Ovary (tissue), 9 donors: Measurements from ENCODE around the gene PFKFB1. TPM values are rescaled to one million over a fixed set of nuclear protein-coding genes. Genes with fewer than 3 reads are reported as not detected.

Source experiments
- DNase-seq, 5 donors: peaks; one replicate each; pipeline ENCODE4 v3.0.0-alpha.2; 2019 to 2020
- H3K27ac ChIP-seq, 2 donors: fragments of 200-600 bp; one replicate each; pipeline versions ENCODE4 v1.5.1 to v1.8.0; 2019 to 2022
- H3K27me3 ChIP-seq: fragments of 200-600 bp; one replicate; pipeline ENCODE4 v1.8.0; 2022
- H3K36me3 ChIP-seq: fragments of 200-600 bp; sonication (generic); one replicate; pipeline ENCODE4 v1.5.1; 2019
- H3K4me1 ChIP-seq: one replicate; pipeline ENCODE4 v1.8.1; 2013; ENCODE audit warnings: mild to moderate bottlenecking, moderate library complexity; ENCODE audit not compliant: insufficient read depth
- H3K4me3 ChIP-seq: fragments of 200-600 bp; sonication (generic); one replicate; pipeline ENCODE4 v1.5.1; 2017
- H3K9me3 ChIP-seq, 2 donors: fragments of 200-600 bp in 1 of 2; sonication (generic) in 1 of 2; one replicate each; pipeline versions ENCODE4 v1.5.1 to v1.8.1; 2013 to 2019; ENCODE audit warnings: mild to moderate bottlenecking in 1 of 2, moderate library complexity in 1 of 2
- EP300 ChIP-seq: sonication (generic); formaldehyde crosslinking; IDR thresholded peaks from one replicate; pipeline ENCODE4 v1.6.1; 2017; ENCODE audit warnings: antibody characterized with exemption
- POLR2A ChIP-seq: fragments of 450-650 bp; IDR thresholded peaks from one replicate; pipeline ENCODE4 v1.6.1; 2017; ENCODE audit warnings: antibody characterized with exemption, mild to moderate bottlenecking, moderate library complexity
- WGBS, 3 donors: extraction: QIAGEN DNeasy Blood & Tissue Kit in 1 of 3; methylation state at CpG; one replicate each; pipeline versions ENCODE4 v1.1.5 to v1.1.7; 2013 to 2017; 5-methylcytosine and 5-hydroxymethylcytosine counted together
- intact Hi-C, 4 donors: fragments of 100-400 bp; cut with DNase I; formaldehyde crosslinking; loops; one replicate each; pipeline versions ENCODE4 v1.11.0 to v1.15.1; 2022 to 2023
- polyA plus RNA-seq, 2 donors: library from polyadenylated mRNA; stranded (reverse); fragments of 200-250 nt in 1 of 2; fragments of 350-450 nt in 1 of 2; fragmentation: Illumina TruSeq in 1 of 2; extraction: RNeasy Lipid Tissue Mini Kit (QIAGEN cat#74804) in 1 of 2; gene quantifications; one replicate each; pipeline ENCODE4 v1.2.3, GENCODE V29; 2013 to 2014
- total RNA-seq, 7 donors: library from RNA; depleted of rRNA in 2 of 7; stranded (reverse); fragments of >200 nt in 2 of 7; fragmentation: NEBNext Ultra II Directional in 3 of 7; extraction: Animal tissue kit (Norgen Biotek cat#: 25700) in 3 of 7; gene quantifications; one replicate each; pipeline versions ENCODE4 v1.1.0 to v1.2.4, GENCODE V29; 2016 to 2023
- TF ChIP-seq, protein P1 (sequence below), 3 donors: fragments of 450-650 bp in 2 of 3; fragments of 200-600 bp in 1 of 3; IDR thresholded peaks; one replicate each; pipeline versions ENCODE4 v1.5.1 to v1.8.0; 2016 to 2022; ENCODE audit warnings: antibody characterized with exemption in 3 of 3, mild to moderate bottlenecking in 1 of 3
- donor health status: DM: no; HTN: no; CAD: no; lungs with moderate emphysema.
- donor health status: DM: no; HTN: no; CAD: no.
- donor health status: Bipolar disorder and iron deficiency.
- donor health status: DM: yes; HTN: yes; CAD: no.
- donor health status: DM: no; HTN: no; CAD: no.
- donor health status: DM: yes; HTN: yes; CAD: no.

The PFKFB1 gene
- total and polyA plus RNA-seq, 9 donors: 0.07 to 0.25 (median 0.23) TPM; not detected in 6

DNA sequence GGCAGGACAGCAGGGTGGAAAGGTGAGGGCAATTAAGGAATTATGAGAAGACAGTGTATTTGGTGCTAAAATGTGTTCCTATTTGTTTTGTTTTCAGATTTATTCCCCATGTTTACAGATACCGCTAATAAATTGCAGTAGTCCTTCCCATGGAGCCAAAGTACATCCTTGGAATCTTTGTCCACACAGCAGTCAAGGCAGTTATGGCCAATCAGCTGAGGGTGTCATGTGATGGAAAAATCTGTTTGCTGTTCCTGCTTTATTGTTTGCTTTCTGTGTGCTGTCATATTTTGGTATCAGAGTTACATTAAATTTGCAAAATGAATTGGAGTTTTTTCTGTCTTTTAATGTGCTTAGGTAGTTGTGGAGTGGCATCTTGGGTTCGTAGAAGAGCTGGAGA lies 62.9 kb downstream of the PFKFB1 start:
- Histone ChIP-seq H3K4me3 (no peak overlapping the region), H3K27me3 (no peaks in the 10 kb centered on the region), H3K27ac (no peak overlapping the region), H3K36me3 (no peaks in the 10 kb centered on the region), H3K9me3 (no peaks in the 10 kb centered on the region), H3K4me1 (no peaks in the 10 kb centered on the region)
- DNase-seq: no peak
- intact Hi-C loops: no loop called here
- TF ChIP-seq EP300 (no peak), POLR2A (no peak)
- TF ChIP-seq, protein P1, sequence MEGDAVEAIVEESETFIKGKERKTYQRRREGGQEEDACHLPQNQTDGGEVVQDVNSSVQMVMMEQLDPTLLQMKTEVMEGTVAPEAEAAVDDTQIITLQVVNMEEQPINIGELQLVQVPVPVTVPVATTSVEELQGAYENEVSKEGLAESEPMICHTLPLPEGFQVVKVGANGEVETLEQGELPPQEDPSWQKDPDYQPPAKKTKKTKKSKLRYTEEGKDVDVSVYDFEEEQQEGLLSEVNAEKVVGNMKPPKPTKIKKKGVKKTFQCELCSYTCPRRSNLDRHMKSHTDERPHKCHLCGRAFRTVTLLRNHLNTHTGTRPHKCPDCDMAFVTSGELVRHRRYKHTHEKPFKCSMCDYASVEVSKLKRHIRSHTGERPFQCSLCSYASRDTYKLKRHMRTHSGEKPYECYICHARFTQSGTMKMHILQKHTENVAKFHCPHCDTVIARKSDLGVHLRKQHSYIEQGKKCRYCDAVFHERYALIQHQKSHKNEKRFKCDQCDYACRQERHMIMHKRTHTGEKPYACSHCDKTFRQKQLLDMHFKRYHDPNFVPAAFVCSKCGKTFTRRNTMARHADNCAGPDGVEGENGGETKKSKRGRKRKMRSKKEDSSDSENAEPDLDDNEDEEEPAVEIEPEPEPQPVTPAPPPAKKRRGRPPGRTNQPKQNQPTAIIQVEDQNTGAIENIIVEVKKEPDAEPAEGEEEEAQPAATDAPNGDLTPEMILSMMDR (IDR thresholded peaks at IDR 0.05): no peak
- WGBS, 3 donors: 50 to 66% (median 60%) methylated on average over 2 of the region's 2 CpGs

DNA sequence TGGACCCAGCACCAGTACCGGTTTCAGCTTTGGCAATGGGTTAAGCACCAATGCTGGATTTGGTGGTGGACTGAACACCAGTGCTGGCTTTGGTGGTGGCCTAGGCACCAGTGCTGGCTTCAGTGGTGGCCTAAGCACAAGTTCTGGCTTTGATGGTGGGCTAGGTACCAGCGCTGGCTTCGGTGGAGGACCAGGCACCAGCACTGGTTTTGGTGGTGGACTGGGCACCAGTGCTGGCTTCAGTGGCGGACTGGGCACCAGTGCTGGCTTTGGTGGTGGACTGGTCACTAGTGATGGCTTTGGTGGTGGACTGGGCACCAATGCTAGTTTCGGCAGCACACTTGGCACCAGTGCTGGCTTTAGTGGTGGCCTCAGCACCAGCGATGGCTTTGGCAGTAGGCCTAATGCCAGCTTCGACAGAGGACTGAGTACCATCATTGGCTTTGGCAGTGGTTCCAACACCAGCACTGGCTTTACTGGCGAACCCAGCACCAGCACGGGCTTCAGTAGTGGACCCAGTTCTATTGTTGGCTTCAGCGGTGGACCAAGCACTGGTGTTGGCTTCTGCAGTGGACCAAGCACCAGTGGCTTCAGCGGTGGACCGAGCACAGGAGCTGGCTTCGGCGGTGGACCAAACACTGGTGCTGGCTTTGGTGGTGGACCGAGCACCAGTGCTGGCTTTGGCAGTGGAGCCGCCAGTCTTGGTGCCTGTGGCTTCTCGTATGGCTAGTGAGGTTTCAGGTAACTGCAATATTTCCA lies 63.5 kb downstream of the PFKFB1 start:
- intact Hi-C loops: no loop called here
- no peaks in the 10 kb centered on the region for H3K36me3 ChIP-seq
- no peaks in the 10 kb centered on the region for H3K9me3 ChIP-seq
- TF ChIP-seq POLR2A: no peak
- TF ChIP-seq, protein P1 (IDR thresholded peaks at IDR 0.05): no peak
- TF ChIP-seq EP300: no peak
- H3K27ac ChIP-seq: no peak overlapping the region
- no peaks in the 10 kb centered on the region for H3K27me3 ChIP-seq
- 83 to 89% (median 86%) methylated on average over 17 of the region's 17 CpGs for WGBS, 3 donors
- DNase-seq: no peak
- H3K4me3 ChIP-seq: no peak overlapping the region
- H3K4me1 ChIP-seq: no peaks in the 10 kb centered on the region

DNA sequence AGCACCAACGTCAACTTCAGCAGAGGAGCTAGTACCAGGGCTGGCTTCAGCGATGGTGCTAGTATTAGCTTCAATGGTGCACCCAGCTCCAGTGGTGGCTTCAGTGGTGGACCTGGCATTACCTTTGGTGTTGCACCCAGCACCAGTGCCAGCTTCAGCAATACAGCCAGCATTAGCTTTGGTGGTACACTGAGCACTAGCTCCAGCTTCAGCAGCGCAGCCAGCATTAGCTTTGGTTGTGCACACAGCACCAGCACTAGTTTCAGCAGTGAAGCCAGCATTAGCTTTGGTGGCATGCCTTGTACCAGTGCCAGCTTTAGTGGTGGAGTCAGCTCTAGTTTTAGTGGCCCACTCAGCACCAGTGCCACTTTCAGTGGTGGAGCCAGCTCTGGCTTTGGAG lies 65.1 kb downstream of the PFKFB1 start:
- intact Hi-C loops: no loop called here
- H3K27ac ChIP-seq: no peak overlapping the region
- no peaks in the 10 kb centered on the region for H3K4me1 ChIP-seq
- no peaks in the 10 kb centered on the region for H3K36me3 ChIP-seq
- WGBS, 3 donors: 86 to 88% (median 88%) methylated on average over 3 of the region's 3 CpGs
- H3K4me3 ChIP-seq: no peak overlapping the region
- TF ChIP-seq POLR2A (no peak), EP300 (no peak)
- TF ChIP-seq, protein P1 (IDR thresholded peaks at IDR 0.05): no peak
- no peaks in the 10 kb centered on the region for H3K27me3 ChIP-seq
- DNase-seq: no peak
- H3K9me3 ChIP-seq: no peaks in the 10 kb centered on the region

DNA sequence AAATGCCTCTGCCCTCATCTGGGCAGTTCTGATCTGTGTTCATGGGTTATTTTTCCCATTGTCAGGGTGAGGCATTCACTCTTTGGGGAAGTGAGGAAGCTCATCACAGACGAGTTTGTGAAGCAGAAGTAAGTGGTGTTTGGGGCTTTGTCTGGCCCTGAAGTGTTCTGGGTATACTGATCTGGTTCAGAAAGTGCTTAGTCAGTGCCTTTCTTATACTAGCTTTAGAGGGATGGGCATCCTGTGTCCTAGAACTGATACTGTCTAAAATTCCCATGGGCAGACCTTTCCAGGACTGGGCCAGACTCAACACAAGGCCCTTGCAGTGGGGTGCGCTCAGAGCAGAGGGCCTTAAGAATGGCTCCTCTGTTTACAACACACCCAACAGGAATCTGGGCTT lies 67.0 kb downstream of the PFKFB1 start:
- TF ChIP-seq, protein P1 (IDR thresholded peaks at IDR 0.05): no peak
- TF ChIP-seq EP300 (no peak), POLR2A (no peak)
- Histone ChIP-seq H3K4me3 (no peak overlapping the region), H3K27me3 (no peaks in the 10 kb centered on the region), H3K9me3 (no peaks in the 10 kb centered on the region), H3K4me1 (no peaks in the 10 kb centered on the region), H3K36me3 (no peaks in the 10 kb centered on the region), H3K27ac (no peak overlapping the region)
- 61 to 63% (median 63%) methylated on average over 2 of the region's 2 CpGs for WGBS, 3 donors
- DNase-seq: no peak
- intact Hi-C loops: no loop called here
